ENCODE measurements around the gene CAND2. TPM values are rescaled to one million over a fixed set of nuclear protein-coding genes. Genes with fewer than 3 reads are reported as not detected.

CAND2 gene
- total RNA-seq, 1 donor from 2014 or later: 11.3 TPM

GRCh38 chr3:12866836-12867235, 70.4 kb downstream of the CAND2 start:
- H3K9me3 Mint-ChIP-seq (ENCODE audit: low read depth): peaks cover 5% of the 10 kb centered on the region
- peaks cover 11% of the 10 kb centered on the region for H3K27me3 Mint-ChIP-seq (ENCODE audit: low read depth)
- no peak overlapping the region for H3K27ac Mint-ChIP-seq (ENCODE audit: unreplicated experiment)
- no peaks in the 10 kb centered on the region for H3K36me3 Mint-ChIP-seq (ENCODE audit: low read depth)
- no peak overlapping the region for H3K4me3 Mint-ChIP-seq (ENCODE audit: unreplicated experiment)
- no peak for TF ChIP-seq CTCF (IDR thresholded peaks at IDR 0.05)
- peaks cover 8% of the 10 kb centered on the region for H3K4me1 Mint-ChIP-seq (ENCODE audit: low read depth)
- DNase-seq (ENCODE audit: low spot score): no peak

- Mint-ChIP-seq H3K4me1 (ENCODE audit: low read depth) (peaks cover 8% of the 10 kb centered on the region), H3K36me3 (ENCODE audit: low read depth) (no peaks in the 10 kb centered on the region), H3K27me3 (ENCODE audit: low read depth) (peaks cover 11% of the 10 kb centered on the region), H3K27ac (ENCODE audit: unreplicated experiment) (peak overlapping the region; percentile 47), H3K9me3 (ENCODE audit: low read depth) (peaks cover 5% of the 10 kb centered on the region), H3K4me3 (ENCODE audit: unreplicated experiment) (peak overlapping the region; percentile 45)
- DNase-seq (ENCODE audit: low spot score): no peak
- TF ChIP-seq CTCF (IDR thresholded peaks at IDR 0.05): peak; percentile 93
Measured at GRCh38 chr3:12868039-12869034, 71.9 kb downstream of the CAND2 start.

GRCh38 chr3:12869035-12869621, 72.6 kb downstream of the CAND2 start:
- TF ChIP-seq CTCF (IDR thresholded peaks at IDR 0.05): no peak
- no peak overlapping the region for H3K27ac Mint-ChIP-seq (ENCODE audit: unreplicated experiment)
- peaks cover 11% of the 10 kb centered on the region for H3K27me3 Mint-ChIP-seq (ENCODE audit: low read depth)

GRCh38 chr3:12870942-12871341, 74.5 kb downstream of the CAND2 start:
- TF ChIP-seq CTCF (IDR thresholded peaks at IDR 0.05): no peak
- no peak overlapping the region for H3K27ac Mint-ChIP-seq (ENCODE audit: unreplicated experiment)
- no peak overlapping the region for H3K4me3 Mint-ChIP-seq (ENCODE audit: unreplicated experiment)
- no peaks in the 10 kb centered on the region for H3K36me3 Mint-ChIP-seq (ENCODE audit: low read depth)
- H3K27me3 Mint-ChIP-seq (ENCODE audit: low read depth): peaks cover 11% of the 10 kb centered on the region
- H3K9me3 Mint-ChIP-seq (ENCODE audit: low read depth): no peaks in the 10 kb centered on the region
- H3K4me1 Mint-ChIP-seq (ENCODE audit: low read depth): peaks cover 8% of the 10 kb centered on the region
- no peak for DNase-seq (ENCODE audit: low spot score)

More at GRCh38 chr3:12869035-12869621, 72.6 kb downstream of the CAND2 start:
- peaks cover 5% of the 10 kb centered on the region for H3K9me3 Mint-ChIP-seq (ENCODE audit: low read depth)
- H3K4me1 Mint-ChIP-seq (ENCODE audit: low read depth): peaks cover 8% of the 10 kb centered on the region
- DNase-seq (ENCODE audit: low spot score): no peak
- peak overlapping the region; percentile 46 for H3K4me3 Mint-ChIP-seq (ENCODE audit: unreplicated experiment)
- H3K36me3 Mint-ChIP-seq (ENCODE audit: low read depth): no peaks in the 10 kb centered on the region

- Mint-ChIP-seq H3K36me3 (ENCODE audit: low read depth) (no peaks in the 10 kb centered on the region), H3K27ac (ENCODE audit: unreplicated experiment) (no peak overlapping the region), H3K4me1 (ENCODE audit: low read depth) (peaks cover 8% of the 10 kb centered on the region)
Measured at GRCh38 chr3:12871404-12871983, 75.0 kb downstream of the CAND2 start.

More at GRCh38 chr3:12871404-12871983, 75.0 kb downstream of the CAND2 start:
- H3K4me3 Mint-ChIP-seq (ENCODE audit: unreplicated experiment): no peak overlapping the region
- TF ChIP-seq CTCF (IDR thresholded peaks at IDR 0.05): no peak
- no peaks in the 10 kb centered on the region for H3K9me3 Mint-ChIP-seq (ENCODE audit: low read depth)
- peaks cover 11% of the 10 kb centered on the region for H3K27me3 Mint-ChIP-seq (ENCODE audit: low read depth)
- no peak for DNase-seq (ENCODE audit: low spot score)

All from chondrocyte (in vitro differentiated cells).